Central memory CD8-positive, alpha-beta T cell (primary cell): ENCODE data around the gene CHD9.

Source experiments
- ATAC-seq: fragments of 150-1000 bp; cut with Tn5 transposase; replicated peaks from 2 replicates; pipeline ENCODE4 v1.10.0; 2022; ENCODE audit warnings: mild to moderate bottlenecking, moderate FRiP score, moderate number of reproducible peaks; ENCODE audit not compliant: poor library complexity, severe bottlenecking; ENCODE audit errors: extremely low read depth
- DNase-seq, 2 donors: peaks; one replicate each; pipeline ENCODE4 v3.0.0; 2021; ENCODE audit warnings: low spot score in 2 of 2
- H3K27ac Mint-ChIP-seq: one replicate; pipeline ENCODE4 v1.8.0; 2022; ENCODE audit warnings: low read depth, mild to moderate bottlenecking, moderate library complexity, mixed read lengths
- H3K27me3 Mint-ChIP-seq: one replicate; pipeline ENCODE4 v1.8.0; 2022; ENCODE audit warnings: mixed read lengths
- H3K36me3 Mint-ChIP-seq: one replicate; pipeline ENCODE4 v1.8.0; 2022; ENCODE audit warnings: mild to moderate bottlenecking, moderate library complexity, mixed read lengths; ENCODE audit not compliant: insufficient read depth
- H3K4me1 Mint-ChIP-seq: one replicate; pipeline ENCODE4 v1.8.0; 2022; ENCODE audit warnings: mixed read lengths
- H3K4me3 Mint-ChIP-seq: one replicate; pipeline ENCODE4 v1.8.0; 2022; ENCODE audit warnings: mild to moderate bottlenecking, moderate library complexity, mixed read lengths
- H3K9me3 Mint-ChIP-seq: one replicate; pipeline ENCODE4 v1.8.0; 2022; ENCODE audit warnings: mixed read lengths

Gene CHD9

GRCh38 chr16:53084141-53084541 is 29.4 kb downstream of the CHD9 start:
- H3K4me1 Mint-ChIP-seq, result peaks cover 28% of the 10 kb centered on the region
- no peak overlapping the region for H3K4me3 Mint-ChIP-seq
- H3K36me3 Mint-ChIP-seq, result peaks cover 8% of the 10 kb centered on the region
- no peak for DNase-seq
- ATAC-seq, result no peak
- peak overlapping the region; percentile 27 for H3K27ac Mint-ChIP-seq
- no peaks in the 10 kb centered on the region for H3K27me3 Mint-ChIP-seq
- H3K9me3 Mint-ChIP-seq, result no peaks in the 10 kb centered on the region

- peaks cover 35% of the 10 kb centered on the region for H3K4me1 Mint-ChIP-seq
- no peak overlapping the region for H3K27ac Mint-ChIP-seq
- no peaks in the 10 kb centered on the region for H3K9me3 Mint-ChIP-seq
- no peak overlapping the region for H3K4me3 Mint-ChIP-seq
- H3K36me3 Mint-ChIP-seq, result peaks cover 8% of the 10 kb centered on the region
- no peaks in the 10 kb centered on the region for H3K27me3 Mint-ChIP-seq
- no peak for DNase-seq
- ATAC-seq, result no peak
These were observed 30.0 kb downstream of the CHD9 start for GRCh38 chr16:53084746-53085334.

GRCh38 chr16:53085369-53085843 is 30.6 kb downstream of the CHD9 start:
- Mint-ChIP-seq H3K27me3 (no peaks in the 10 kb centered on the region), H3K4me1 (peaks cover 41% of the 10 kb centered on the region), H3K9me3 (no peaks in the 10 kb centered on the region), H3K4me3 (no peak overlapping the region), H3K27ac (no peak overlapping the region), H3K36me3 (peaks cover 7% of the 10 kb centered on the region)
- DNase-seq (no peak), ATAC-seq (no peak)

- no peak overlapping the region for H3K27ac Mint-ChIP-seq
- H3K4me1 Mint-ChIP-seq, result peaks cover 41% of the 10 kb centered on the region
- H3K4me3 Mint-ChIP-seq, result no peak overlapping the region
- no peak for DNase-seq
- ATAC-seq, result no peak
- H3K27me3 Mint-ChIP-seq, result no peaks in the 10 kb centered on the region
- no peaks in the 10 kb centered on the region for H3K9me3 Mint-ChIP-seq
- H3K36me3 Mint-ChIP-seq, result peaks cover 7% of the 10 kb centered on the region
These were observed 31.2 kb downstream of the CHD9 start for GRCh38 chr16:53085931-53086421.

GRCh38 chr16:53087101-53087500 is 32.3 kb downstream of the CHD9 start:
- Mint-ChIP-seq H3K4me3 (no peak overlapping the region), H3K9me3 (no peaks in the 10 kb centered on the region), H3K27ac (peak overlapping the region; percentile 6), H3K4me1 (peaks cover 50% of the 10 kb centered on the region), H3K36me3 (peaks cover 7% of the 10 kb centered on the region), H3K27me3 (no peaks in the 10 kb centered on the region)
- DNase-seq, result no peak
- ATAC-seq, result no peak

- Mint-ChIP-seq H3K36me3 (peaks cover 2% of the 10 kb centered on the region), H3K9me3 (no peaks in the 10 kb centered on the region), H3K4me1 (peaks cover 41% of the 10 kb centered on the region), H3K4me3 (peak overlapping the region; percentile 3), H3K27ac (no peak overlapping the region), H3K27me3 (no peaks in the 10 kb centered on the region)
- no peak for DNase-seq
- no peak for ATAC-seq
These were observed 34.9 kb downstream of the CHD9 start for GRCh38 chr16:53089434-53090285.

GRCh38 chr16:53090286-53090590 is 35.4 kb downstream of the CHD9 start:
- peaks cover 2% of the 10 kb centered on the region for H3K36me3 Mint-ChIP-seq
- DNase-seq, result no peak
- H3K27ac Mint-ChIP-seq, result no peak overlapping the region
- ATAC-seq, result no peak
- H3K9me3 Mint-ChIP-seq, result no peaks in the 10 kb centered on the region
- H3K4me1 Mint-ChIP-seq, result peaks cover 41% of the 10 kb centered on the region
- peak overlapping the region; percentile 61 for H3K4me3 Mint-ChIP-seq
- H3K27me3 Mint-ChIP-seq, result no peaks in the 10 kb centered on the region

- DNase-seq, result no peak
- Mint-ChIP-seq H3K27ac (peak overlapping the region; percentile 67), H3K9me3 (no peaks in the 10 kb centered on the region), H3K4me3 (peak overlapping the region; percentile 61), H3K27me3 (no peaks in the 10 kb centered on the region), H3K4me1 (peaks cover 41% of the 10 kb centered on the region), H3K36me3 (peaks cover 2% of the 10 kb centered on the region)
- no peak for ATAC-seq
These were observed 36.0 kb downstream of the CHD9 start for GRCh38 chr16:53090591-53091411.

- H3K27me3 Mint-ChIP-seq, result no peaks in the 10 kb centered on the region
- H3K4me3 Mint-ChIP-seq, result peak overlapping the region; percentile 61
- DNase-seq, result no peak
- no peaks in the 10 kb centered on the region for H3K9me3 Mint-ChIP-seq
- peaks cover 2% of the 10 kb centered on the region for H3K36me3 Mint-ChIP-seq
- peaks cover 40% of the 10 kb centered on the region for H3K4me1 Mint-ChIP-seq
- peak overlapping the region; percentile 56 for H3K27ac Mint-ChIP-seq
- ATAC-seq, result no peak
These were observed 36.8 kb downstream of the CHD9 start for GRCh38 chr16:53091466-53092211.

- ATAC-seq (no peak), DNase-seq (no peak)
- Mint-ChIP-seq H3K27me3 (no peaks in the 10 kb centered on the region), H3K36me3 (peaks cover 2% of the 10 kb centered on the region), H3K4me3 (no peak overlapping the region), H3K27ac (no peak overlapping the region), H3K4me1 (peaks cover 39% of the 10 kb centered on the region), H3K9me3 (no peaks in the 10 kb centered on the region)
These were observed 37.5 kb downstream of the CHD9 start for GRCh38 chr16:53092284-53092683.

- no peak for ATAC-seq
- Mint-ChIP-seq H3K4me1 (peaks cover 41% of the 10 kb centered on the region), H3K27ac (no peak overlapping the region), H3K27me3 (no peaks in the 10 kb centered on the region), H3K36me3 (no peaks in the 10 kb centered on the region), H3K9me3 (no peaks in the 10 kb centered on the region), H3K4me3 (no peak overlapping the region)
- DNase-seq, result no peak
These were observed 38.5 kb downstream of the CHD9 start for GRCh38 chr16:53093162-53093744.
